ENCODE measurements around the gene S100A7A.
"Not testable (repeated sequence)": the region's sequence is repeated elsewhere in the genome, so short reads cannot be mapped to it uniquely, and the experiment has no call there.

Gene S100A7A

GRCh38 chr1:153460551-153460950, 44.2 kb downstream of the S100A7A start, which contains the start of gene S100A7:
S100A7 (minus strand) TSS chr1:153460651; CDS start chr1:153459013, 1,638 bp downstream.
- no peak for DNase-seq (ENCODE audit: low spot score)

GRCh38 chr1:153462741-153463140, 46.4 kb downstream of the S100A7A start:
- DNase-seq (ENCODE audit: low spot score) = not testable (repeated sequence)

- peak; percentile 69 for DNase-seq (ENCODE audit: low spot score)
These were observed 49.7 kb downstream of the S100A7A start for GRCh38 chr1:153465811-153466636.

- no peak for DNase-seq (ENCODE audit: low spot score)
These were observed 50.6 kb downstream of the S100A7A start for GRCh38 chr1:153466908-153467307.

GRCh38 chr1:153470707-153471106, 54.4 kb downstream of the S100A7A start:
- DNase-seq (ENCODE audit: low spot score) = no peak

All from AG08396 (cell line).